Endothelial cell of umbilical vein (primary cell): ENCODE data around the gene TNFRSF21. TPM values are rescaled to one million over a fixed set of nuclear protein-coding genes. Genes with fewer than 3 reads are reported as not detected.

Source experiments
- BruUV-seq: library from RNA; stranded (reverse); fragments of 400-500 nt; replicated peaks from 2 replicates; lab custom pipeline; 2021; lab: Mats Ljungman, UMichigan
- CTCF ChIA-PET: fragments of 300-600, 350-600 bp; sonication (Branson Sonifier 250); formaldehyde crosslinking; loops from one replicate; lab custom pipeline; 2021; ENCODE audit warnings: antibody characterized with exemption, inconsistent platforms; lab: Charles Lee
- POLR2A ChIA-PET: fragments of 300-600, 350-600 bp; sonication (Branson Sonifier 250); formaldehyde crosslinking; loops from one replicate; lab custom pipeline; 2021; ENCODE audit warnings: antibody characterized with exemption, inconsistent platforms; lab: Charles Lee
- DNase-seq: peaks from one replicate; pipeline ENCODE4 v3.0.0-alpha.2; 2011; ENCODE audit warnings: low read depth, low spot score
- FAIRE-seq: peaks from 2 replicates; lab custom pipeline; 2011; peaks lifted over from hg19 to GRCh38; lab: Jason Lieb, UNC
- H2AFZ ChIP-seq: 2 replicates; pipeline ENCODE4 v1.6.0; 2012; ENCODE audit warnings: low read depth, low read length, control low read depth, inconsistent platforms
- H3K27ac ChIP-seq: 2 replicates; pipeline ENCODE4 v1.5.1; 2011; ENCODE audit warnings: low read depth, mild to moderate bottlenecking, control low read depth, low read length, moderate library complexity; ENCODE audit not compliant: insufficient read depth
- H3K27me3 ChIP-seq, 2 experiments: 2 replicates each; pipeline versions ENCODE4 v1.6.0 to v1.6.1; 2011; ENCODE audit warnings: low read length in 2 of 2, mixed read lengths in 1 of 2; ENCODE audit not compliant: control insufficient read depth in 2 of 2, insufficient read depth in 2 of 2
- H3K36me3 ChIP-seq, 2 experiments: 2 replicates in 1 of 2; 3 replicates in 1 of 2; pipeline ENCODE4 v1.5.1; 2011; ENCODE audit warnings: low read length in 2 of 2, mild to moderate bottlenecking in 1 of 2, moderate library complexity in 1 of 2; ENCODE audit not compliant: control insufficient read depth in 2 of 2, insufficient read depth in 2 of 2; ENCODE audit errors: extremely low read depth in 1 of 2
- H3K4me1 ChIP-seq: 3 replicates; pipeline ENCODE4 v1.5.1; 2011; ENCODE audit warnings: mild to moderate bottlenecking, low read length; ENCODE audit not compliant: control insufficient read depth, insufficient read depth; ENCODE audit errors: extremely low read depth
- H3K4me2 ChIP-seq: 2 replicates; pipeline ENCODE4 v1.6.1; 2011; ENCODE audit warnings: low read length, control low read depth, mixed read lengths; ENCODE audit not compliant: insufficient read depth
- H3K4me3 ChIP-seq, 3 experiments: fragments of 200-600 bp in 1 of 3; sonication (generic), shearing (Covaris generic) in 1 of 3; replicated peaks in 1 of 3; 2 replicates each; pipeline ENCODE4 v1.5.1; 2011 to 2016; ENCODE audit warnings: control low read depth in 3 of 3, low read length in 3 of 3, mild to moderate bottlenecking in 2 of 3, inconsistent platforms in 1 of 3, low read depth in 1 of 3, moderate library complexity in 1 of 3; ENCODE audit not compliant: insufficient read depth in 1 of 3
- H3K79me2 ChIP-seq: 2 replicates; pipeline ENCODE4 v1.6.0; 2012; ENCODE audit warnings: low read length, inconsistent platforms; ENCODE audit not compliant: control insufficient read depth, insufficient read depth
- H3K9ac ChIP-seq: replicated peaks from 2 replicates; pipeline ENCODE3; 2011; ENCODE audit warnings: low read length, control low read depth; ENCODE audit not compliant: insufficient read depth; ENCODE audit errors: extremely low read depth
- H3K9me1 ChIP-seq: replicated peaks from 3 replicates; pipeline ENCODE4 v1.6.0; 2011; ENCODE audit warnings: mild to moderate bottlenecking, low read length; ENCODE audit not compliant: control insufficient read depth, insufficient read depth; ENCODE audit errors: extremely low read depth
- H3K9me3 ChIP-seq: replicated peaks from 2 replicates; pipeline ENCODE4 v1.5.1; 2012; ENCODE audit warnings: low read length, inconsistent platforms; ENCODE audit not compliant: control insufficient read depth, insufficient read depth
- H4K20me1 ChIP-seq: replicated peaks from 2 replicates; pipeline ENCODE3; 2011; ENCODE audit warnings: mild to moderate bottlenecking, low read length; ENCODE audit not compliant: control insufficient read depth, insufficient read depth; ENCODE audit errors: extremely low read depth
- CTCF ChIP-seq, 2 donors: IDR thresholded peaks; 1 replicate in 1 of 2; 2 replicates in 1 of 2; pipeline ENCODE4 v1.5.1; 2011; ENCODE audit warnings: low read length in 2 of 2, mild to moderate bottlenecking in 2 of 2, moderate library complexity in 2 of 2, control low read depth in 1 of 2, inconsistent platforms in 1 of 2, low read depth in 1 of 2; ENCODE audit not compliant: insufficient read depth in 1 of 2; ENCODE audit errors: extremely low read depth in 1 of 2
- EZH2 ChIP-seq: IDR thresholded peaks from 2 replicates; pipeline ENCODE4 v1.6.1; 2012; ENCODE audit warnings: borderline replicate concordance, low read depth, mild to moderate bottlenecking, moderate library complexity, low read length, inconsistent platforms; ENCODE audit not compliant: severe bottlenecking
- FOS ChIP-seq: IDR thresholded peaks from 2 replicates; pipeline ENCODE4 v1.6.1; 2011; ENCODE audit warnings: mild to moderate bottlenecking, low read length, moderate library complexity, borderline replicate concordance; ENCODE audit not compliant: insufficient read depth
- GATA2 ChIP-seq: IDR thresholded peaks from 2 replicates; pipeline ENCODE4 v1.7.0; 2011; ENCODE audit warnings: low read depth, mild to moderate bottlenecking, moderate library complexity, mixed read lengths, low read length; ENCODE audit not compliant: insufficient read length, insufficient read depth
- JUN ChIP-seq: IDR thresholded peaks from 2 replicates; pipeline ENCODE4 v1.6.1; 2011; ENCODE audit warnings: borderline replicate concordance, low read depth; ENCODE audit not compliant: insufficient read length, insufficient read depth
- MAX ChIP-seq: IDR thresholded peaks from 2 replicates; pipeline ENCODE4 v1.6.1; 2011; ENCODE audit not compliant: insufficient read depth, insufficient read length
- MYC ChIP-seq: IDR thresholded peaks from one replicate; pipeline ENCODE4 v1.6.1; 2011; ENCODE audit warnings: mild to moderate bottlenecking, low read depth, low read length
- POLR2A ChIP-seq: IDR thresholded peaks from 2 replicates; pipeline ENCODE4 v1.6.1; 2012; ENCODE audit warnings: low read depth, mild to moderate bottlenecking, control low read depth, low read length
- POLR2AphosphoS5 ChIP-seq: IDR thresholded peaks from 2 replicates; pipeline ENCODE4 v1.6.1; 2012; ENCODE audit warnings: low read depth, mild to moderate bottlenecking, control low read depth, low read length, moderate library complexity; ENCODE audit not compliant: insufficient read depth
- dilution Hi-C: fragments of 300-500 bp; cut with MboI; formaldehyde crosslinking; loops from one replicate; pipeline ENCODE4 v1.15.0; 2019; ENCODE audit warnings: low sequenced_read_pairs; ENCODE audit not compliant: extremely low pct_ligation_motif_present
- intact Hi-C: fragments of 100-400 bp; cut with micrococcal nuclease; formaldehyde crosslinking; loops from one replicate; pipeline ENCODE4 v1.10.0; 2022
- polyA plus RNA-seq, 4 experiments: library from polyadenylated mRNA; depleted of rRNA in 3 of 4; stranded (reverse) in 3 of 4; unstranded in 1 of 4; fragments of >200 nt; gene quantifications; 2 replicates each; pipeline versions ENCODE4 v1.2.1 to v1.2.3, GENCODE V29; 2011 to 2012; ENCODE audit warnings: missing spikeins in 1 of 4
- total RNA-seq: library from RNA; stranded (reverse); gene quantifications from 2 replicates; pipeline ENCODE4 v1.2.3, GENCODE V29; 2021

The TNFRSF21 gene
- total and polyA plus RNA-seq, 2 donors (not counting 3 experiments of a cell fraction or from before 2014, with no cell fraction given), result 26.0 to 40.6 TPM

- H4K20me1 ChIP-seq, result no peaks in the 10 kb centered on the region
- dilution Hi-C loops (no loop called here), intact Hi-C loops (no loop called here)
- no peak overlapping the region for H2AFZ ChIP-seq
- TF ChIP-seq POLR2AphosphoS5, result no peak
- TF ChIP-seq FOS, result no peak
- no peak for TF ChIP-seq POLR2A
- TF ChIP-seq JUN, result no peak
- TF ChIP-seq CTCF (IDR thresholded peaks at IDR 0.05; ENCODE audit: extremely low read depth in 1 of 2, insufficient read depth in 1 of 2, low read depth in 1 of 2, low read length in 2 of 2), result no peak
- no peak overlapping the region for H3K9ac ChIP-seq
- H3K4me3 ChIP-seq, result no peak overlapping the region
- FAIRE-seq (no peak), DNase-seq (no peak)
- POLR2A ChIA-PET, result no interaction called here
- no peak overlapping the region for H3K27ac ChIP-seq
- H3K4me2 ChIP-seq, result no peak overlapping the region
- no peaks in the 10 kb centered on the region for H3K9me3 ChIP-seq
- peaks cover 3 to 12% of the 10 kb centered on the region in 2 experiments for H3K27me3 ChIP-seq
- H3K4me1 ChIP-seq, result peaks cover 9% of the 10 kb centered on the region
- no peaks in the 10 kb centered on the region for H3K79me2 ChIP-seq
- no peaks in the 10 kb centered on the region for H3K36me3 ChIP-seq
- H3K9me1 ChIP-seq, result no peaks in the 10 kb centered on the region
- no TSS peak for BruUV-seq
- CTCF ChIA-PET, result no interaction called here
Observed at GRCh38 chr6:47319867-47320266, 10.2 kb upstream of the TNFRSF21 start.

- intact Hi-C loops, result no loop called here
- Histone ChIP-seq H3K4me3 (no peak overlapping the region), H3K36me3 (no peaks in the 10 kb centered on the region), H3K27me3 (peaks cover 3 to 12% of the 10 kb centered on the region in 2 experiments), H2AFZ (no peak overlapping the region), H3K4me2 (no peak overlapping the region), H3K9me1 (no peaks in the 10 kb centered on the region), H3K79me2 (no peaks in the 10 kb centered on the region), H4K20me1 (no peaks in the 10 kb centered on the region), H3K4me1 (peaks cover 9% of the 10 kb centered on the region), H3K27ac (no peak overlapping the region), H3K9ac (no peak overlapping the region), H3K9me3 (no peaks in the 10 kb centered on the region)
- ChIA-PET CTCF (no interaction called here), POLR2A (no interaction called here)
- no peak for FAIRE-seq
- DNase-seq, result no peak
- TF ChIP-seq JUN, result no peak
- TF ChIP-seq EZH2, result no peak
- TF ChIP-seq GATA2, result no peak
- TF ChIP-seq MAX, result no peak
- TF ChIP-seq FOS, result no peak
- no peak for TF ChIP-seq CTCF (IDR thresholded peaks at IDR 0.05; ENCODE audit: extremely low read depth in 1 of 2, insufficient read depth in 1 of 2, low read depth in 1 of 2, low read length in 2 of 2)
- no peak for TF ChIP-seq POLR2AphosphoS5
- no peak for TF ChIP-seq POLR2A
- no peak for TF ChIP-seq MYC
- BruUV-seq, result no TSS peak
- dilution Hi-C loops, result no loop called here
Observed at GRCh38 chr6:47319382-47319781, 9.7 kb upstream of the TNFRSF21 start.
